PC-9 (cell line): ENCODE results near the gene ARHGAP18.

Experiments
- EZH2 ChIP-seq: fragments of 200-600 bp; sonication (generic); IDR thresholded peaks from 2 replicates; pipeline ENCODE4 v1.8.0; 2017; ENCODE audit warnings: antibody characterized with exemption, low read depth
- TF ChIP-seq, protein P1 (sequence below): fragments of 200-600 bp; sonication (generic); conservative IDR thresholded peaks from 2 replicates; pipeline ENCODE4 v1.6.1; 2017; ENCODE audit warnings: mixed run types, antibody characterized with exemption, mild to moderate bottlenecking, moderate library complexity

DNA sequence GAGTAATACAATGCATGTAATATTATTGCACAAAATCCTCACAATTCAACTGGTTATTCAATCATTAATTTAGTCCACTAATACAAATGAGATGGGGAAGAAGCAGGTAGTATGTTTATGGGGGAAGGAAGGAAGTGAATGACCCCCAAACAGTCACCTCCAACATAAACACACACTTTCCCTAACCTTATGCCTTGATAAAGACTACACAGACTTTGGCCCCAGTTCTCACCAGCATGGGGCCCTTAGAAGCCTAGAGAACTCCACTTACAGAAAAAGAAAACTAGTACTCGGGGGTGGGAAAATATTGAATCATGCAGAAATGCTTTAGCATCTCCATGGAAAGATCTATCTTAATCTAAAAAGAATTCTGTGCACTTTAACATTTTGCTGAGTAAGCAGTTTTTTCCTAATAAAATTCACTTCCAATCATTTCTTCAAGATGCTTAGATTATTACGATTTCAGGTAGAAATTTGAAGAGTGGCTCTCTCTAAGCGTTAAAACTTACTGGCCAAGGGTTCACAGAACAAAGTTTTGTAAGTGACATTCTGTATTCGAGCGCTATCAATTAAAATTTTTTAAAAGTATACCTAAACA, 18.8 kb downstream of the ARHGAP18 start:
- TF ChIP-seq, protein P1, sequence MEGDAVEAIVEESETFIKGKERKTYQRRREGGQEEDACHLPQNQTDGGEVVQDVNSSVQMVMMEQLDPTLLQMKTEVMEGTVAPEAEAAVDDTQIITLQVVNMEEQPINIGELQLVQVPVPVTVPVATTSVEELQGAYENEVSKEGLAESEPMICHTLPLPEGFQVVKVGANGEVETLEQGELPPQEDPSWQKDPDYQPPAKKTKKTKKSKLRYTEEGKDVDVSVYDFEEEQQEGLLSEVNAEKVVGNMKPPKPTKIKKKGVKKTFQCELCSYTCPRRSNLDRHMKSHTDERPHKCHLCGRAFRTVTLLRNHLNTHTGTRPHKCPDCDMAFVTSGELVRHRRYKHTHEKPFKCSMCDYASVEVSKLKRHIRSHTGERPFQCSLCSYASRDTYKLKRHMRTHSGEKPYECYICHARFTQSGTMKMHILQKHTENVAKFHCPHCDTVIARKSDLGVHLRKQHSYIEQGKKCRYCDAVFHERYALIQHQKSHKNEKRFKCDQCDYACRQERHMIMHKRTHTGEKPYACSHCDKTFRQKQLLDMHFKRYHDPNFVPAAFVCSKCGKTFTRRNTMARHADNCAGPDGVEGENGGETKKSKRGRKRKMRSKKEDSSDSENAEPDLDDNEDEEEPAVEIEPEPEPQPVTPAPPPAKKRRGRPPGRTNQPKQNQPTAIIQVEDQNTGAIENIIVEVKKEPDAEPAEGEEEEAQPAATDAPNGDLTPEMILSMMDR = no peak
- no peak for TF ChIP-seq EZH2
